ENCODE results near the gene MZF1. TPM values are rescaled to one million over a fixed set of nuclear protein-coding genes. Genes with fewer than 3 reads are reported as not detected.

MZF1 gene
- total and polyA plus RNA-seq, 9 of the 15 experiments (the other 6 are each of a cell fraction or from before 2014, with no cell fraction given) = 0.31 to 29.3 (median 11.5) TPM

GRCh38 chr19:58559275-58560006 lies 13.7 kb downstream of the MZF1 start (continued):
- TF ChIP-seq E2F6 (IDR thresholded peaks at IDR 0.05; ENCODE audit: borderline replicate concordance in 1 of 2, extremely low read depth in 1 of 2, insufficient read depth in 1 of 2, insufficient read length in 1 of 2, low read depth in 1 of 2, low read length in 1 of 2, poor library complexity in 1 of 2, severe bottlenecking in 1 of 2) = peak; percentile 99
- no peak for TF ChIP-seq MXD1 (CRISPR knock-in tag; IDR thresholded peaks at IDR 0.05; ENCODE audit: borderline replicate concordance, poor library complexity, severe bottlenecking)
- no peak for TF ChIP-seq ZKSCAN8 (CRISPR knock-in tag; IDR thresholded peaks at IDR 0.05)
- TF ChIP-seq KDM2B (CRISPR knock-in tag; IDR thresholded peaks at IDR 0.05) = no peak
- TF ChIP-seq SRF (CRISPR knock-in tag; IDR thresholded peaks at IDR 0.05) = no peak
- peak; percentile 65 for TF ChIP-seq TAF1 (IDR thresholded peaks at IDR 0.05; ENCODE audit: control insufficient read depth, extremely low read depth, insufficient read depth, low read length, severe bottlenecking)
- TF ChIP-seq SNAPC5 (CRISPR knock-in tag; IDR thresholded peaks at IDR 0.05) = no peak
- TF ChIP-seq ATF4 (CRISPR knock-in tag; IDR thresholded peaks at IDR 0.05) = 0 out of 2 replicates have a peak, but pooled peaks have one; percentile 6
- peak; percentile 66; the same call in 1 of the 2 replicates for TF ChIP-seq SMAD3 (CRISPR knock-in tag; conservative IDR thresholded peaks at IDR 0.05)
- TF ChIP-seq TFE3 (CRISPR knock-in tag; IDR thresholded peaks at IDR 0.05) = no peak
- TF ChIP-seq MCM2 (IDR thresholded peaks at IDR 0.05; ENCODE audit: low read depth) = no peak
- 0 out of 2 replicates have a peak, but pooled peaks have one; percentile 15 for TF ChIP-seq ZNF253 (CRISPR knock-in tag; conservative IDR thresholded peaks at IDR 0.05)
- no peak for TF ChIP-seq ZBTB5 (IDR thresholded peaks at IDR 0.05)
- TF ChIP-seq ZNF445 (CRISPR knock-in tag; IDR thresholded peaks at IDR 0.05; ENCODE audit: low read depth) = no peak
- TF ChIP-seq TCF15 (CRISPR knock-in tag; IDR thresholded peaks at IDR 0.05) = no peak
- no peak for TF ChIP-seq SREBF1 (IDR thresholded peaks at IDR 0.05; ENCODE audit: borderline replicate concordance, low read depth, low read length)

All from K562 (cell line).